Sigmoid colon (tissue), 7 donors: ENCODE data around the gene OPCML. TPM values are rescaled to one million over a fixed set of nuclear protein-coding genes. Genes with fewer than 3 reads are reported as not detected.

Experiments
- DNase-seq: peaks from one replicate; pipeline ENCODE4 v3.0.0-alpha.2; 2019
- H3K27ac ChIP-seq, 4 donors: fragments of 200-600 bp; sonication (generic); one replicate each; pipeline ENCODE4 v1.5.1; 2016 to 2019; ENCODE audit warnings: mild to moderate bottlenecking in 1 of 4
- H3K27me3 ChIP-seq, 3 donors: fragments of 200-600 bp; sonication (generic); one replicate each; pipeline ENCODE4 v1.5.1; 2019; ENCODE audit warnings: mild to moderate bottlenecking in 1 of 3
- H3K36me3 ChIP-seq, 4 donors: fragments of 200-600 bp; sonication (generic); one replicate each; pipeline ENCODE4 v1.5.1; 2016 to 2019
- H3K4me1 ChIP-seq, 4 donors: fragments of 200-600 bp; sonication (generic); one replicate each; pipeline ENCODE4 v1.5.1; 2017 to 2019
- H3K4me3 ChIP-seq, 4 donors: fragments of 200-600 bp; sonication (generic); one replicate each; pipeline ENCODE4 v1.5.1; 2017 to 2019; ENCODE audit warnings: mild to moderate bottlenecking in 2 of 4, moderate library complexity in 1 of 4
- H3K9me3 ChIP-seq, 4 donors: fragments of 200-600 bp in 3 of 4; sonication (generic) in 3 of 4; one replicate each; pipeline versions ENCODE4 v1.5.1 to v1.6.1; 2013 to 2019
- EP300 ChIP-seq, 4 donors: sonication (generic); formaldehyde crosslinking; IDR thresholded peaks; one replicate each; pipeline ENCODE4 v1.6.1; 2017; ENCODE audit warnings: antibody characterized with exemption in 4 of 4
- POLR2A ChIP-seq, 2 donors: fragments of 450-650 bp; IDR thresholded peaks; one replicate each; pipeline ENCODE4 v1.6.1; 2016; ENCODE audit warnings: antibody characterized with exemption in 2 of 2, mild to moderate bottlenecking in 2 of 2, moderate library complexity in 2 of 2
- POLR2AphosphoS5 ChIP-seq, 4 donors: sonication (generic); formaldehyde crosslinking; IDR thresholded peaks; one replicate each; pipeline ENCODE4 v1.6.1; 2017; ENCODE audit warnings: antibody characterized with exemption in 4 of 4
- WGBS, 2 donors: extraction: QIAGEN DNeasy Blood & Tissue Kit; methylation state at CpG; one replicate each; pipeline ENCODE4 v1.1.7; 2013; 5-methylcytosine and 5-hydroxymethylcytosine counted together
- intact Hi-C: fragments of 100-400 bp; cut with DNase I; formaldehyde crosslinking; loops from one replicate; pipeline ENCODE4 v1.15.1; 2023
- polyA plus RNA-seq, 3 donors: library from polyadenylated mRNA; stranded (reverse); fragments of 200-250 nt; gene quantifications; one replicate each; pipeline ENCODE4 v1.2.3, GENCODE V29; 2013
- total RNA-seq, 4 donors: library from RNA; depleted of rRNA; stranded (reverse); fragments of >200 nt; gene quantifications; one replicate each; pipeline ENCODE4 v1.1.0, GENCODE V29; 2016
- TF ChIP-seq, protein P1 (sequence below), 4 experiments: fragments of 450-650 bp in 3 of 4; fragments of 200-600 bp in 1 of 4; IDR thresholded peaks; one replicate each; pipeline ENCODE4 v1.5.1; 2016 to 2019; ENCODE audit warnings: antibody characterized with exemption in 4 of 4, mild to moderate bottlenecking in 3 of 4, moderate library complexity in 2 of 4
- donor health status: healthy with polysubstance abuse.
- donor health status: Bipolar disorder and iron deficiency.
- donor health status: healthy.

The OPCML gene
- total and polyA plus RNA-seq, 7 donors, result under 0.01 to 0.14 (median 0.03) TPM; not detected in 4

DNA sequence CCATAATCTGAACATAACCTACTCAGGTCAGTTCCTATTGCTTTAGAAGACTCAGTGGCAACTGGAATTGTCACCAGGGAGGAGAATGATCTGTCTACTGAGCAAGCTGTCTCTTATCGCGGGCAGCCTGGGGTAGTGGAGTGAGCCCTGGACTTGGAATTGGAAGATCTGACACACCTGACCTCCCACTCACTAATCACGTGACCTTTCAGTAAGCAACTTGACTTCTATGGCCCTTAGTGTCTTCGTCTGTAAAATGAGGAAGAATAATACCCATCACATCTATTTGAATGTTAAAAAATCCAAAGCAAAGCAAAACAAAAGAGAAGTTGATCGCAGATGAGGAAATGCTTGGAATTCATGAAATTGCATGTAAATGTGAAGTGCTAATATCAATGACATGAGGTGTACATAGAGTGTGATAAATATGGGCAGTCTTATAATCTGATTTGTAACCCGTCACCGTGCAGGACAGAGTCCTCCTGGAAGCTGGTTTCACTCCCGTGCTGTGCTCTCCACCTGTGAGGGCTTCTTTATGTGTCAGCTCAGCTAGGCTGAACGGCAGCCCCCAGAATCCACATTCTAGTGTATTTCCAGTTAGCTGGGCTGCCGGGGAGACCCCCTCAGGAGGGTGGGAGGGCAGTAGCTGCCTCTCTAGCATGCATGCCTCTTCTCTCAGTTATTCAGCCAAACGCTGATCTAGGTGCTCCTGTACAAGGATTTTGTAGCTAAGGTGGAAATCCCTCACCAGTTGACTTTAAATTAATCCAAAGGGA, 482.9 kb downstream of the OPCML start:
- Histone ChIP-seq H3K36me3 (no peaks in the 10 kb centered on the region), H3K27me3 (peaks cover 0 to 14% (median 0%) of the 10 kb centered on the region in 3 donors), H3K27ac (no peak overlapping the region), H3K9me3 (no peaks in the 10 kb centered on the region), H3K4me3 (no peak overlapping the region), H3K4me1 (no peaks in the 10 kb centered on the region)
- WGBS, 2 donors, result 57 to 66% methylated on average over 11 of the region's 11 CpGs
- DNase-seq, result no peak
- intact Hi-C loops, result no loop called here
- TF ChIP-seq POLR2A (IDR thresholded peaks at IDR 0.05) (no peak), POLR2AphosphoS5 (IDR thresholded peaks at IDR 0.05) (no peak), EP300 (IDR thresholded peaks at IDR 0.05) (no peak)
- TF ChIP-seq, protein P1, sequence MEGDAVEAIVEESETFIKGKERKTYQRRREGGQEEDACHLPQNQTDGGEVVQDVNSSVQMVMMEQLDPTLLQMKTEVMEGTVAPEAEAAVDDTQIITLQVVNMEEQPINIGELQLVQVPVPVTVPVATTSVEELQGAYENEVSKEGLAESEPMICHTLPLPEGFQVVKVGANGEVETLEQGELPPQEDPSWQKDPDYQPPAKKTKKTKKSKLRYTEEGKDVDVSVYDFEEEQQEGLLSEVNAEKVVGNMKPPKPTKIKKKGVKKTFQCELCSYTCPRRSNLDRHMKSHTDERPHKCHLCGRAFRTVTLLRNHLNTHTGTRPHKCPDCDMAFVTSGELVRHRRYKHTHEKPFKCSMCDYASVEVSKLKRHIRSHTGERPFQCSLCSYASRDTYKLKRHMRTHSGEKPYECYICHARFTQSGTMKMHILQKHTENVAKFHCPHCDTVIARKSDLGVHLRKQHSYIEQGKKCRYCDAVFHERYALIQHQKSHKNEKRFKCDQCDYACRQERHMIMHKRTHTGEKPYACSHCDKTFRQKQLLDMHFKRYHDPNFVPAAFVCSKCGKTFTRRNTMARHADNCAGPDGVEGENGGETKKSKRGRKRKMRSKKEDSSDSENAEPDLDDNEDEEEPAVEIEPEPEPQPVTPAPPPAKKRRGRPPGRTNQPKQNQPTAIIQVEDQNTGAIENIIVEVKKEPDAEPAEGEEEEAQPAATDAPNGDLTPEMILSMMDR (IDR thresholded peaks at IDR 0.05), result no peak

DNA sequence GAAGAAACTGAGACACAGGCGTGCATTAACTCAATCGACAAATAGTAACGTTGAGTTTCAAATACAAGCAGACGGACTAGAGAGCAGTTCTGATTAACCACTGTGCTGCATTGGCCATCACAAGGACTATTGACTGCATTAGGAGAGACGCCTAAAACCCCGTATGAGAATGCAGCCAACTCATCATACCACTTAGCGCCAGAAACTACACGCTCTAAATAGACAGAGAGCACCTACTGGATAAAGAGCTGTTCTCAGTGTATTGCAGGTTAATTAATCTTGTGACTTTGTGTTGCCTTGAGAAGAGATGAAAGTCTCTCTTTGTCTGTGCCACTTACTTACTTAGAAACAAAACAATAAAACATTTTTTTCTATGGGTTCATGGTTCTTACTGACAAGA, 484.0 kb downstream of the OPCML start:
- H3K27me3 ChIP-seq, result peaks cover 0 to 20% (median 0%) of the 10 kb centered on the region in 3 donors
- 90% methylated on average over 8 of the region's 8 CpGs for WGBS, 2 donors
- intact Hi-C loops, result no loop called here

DNA sequence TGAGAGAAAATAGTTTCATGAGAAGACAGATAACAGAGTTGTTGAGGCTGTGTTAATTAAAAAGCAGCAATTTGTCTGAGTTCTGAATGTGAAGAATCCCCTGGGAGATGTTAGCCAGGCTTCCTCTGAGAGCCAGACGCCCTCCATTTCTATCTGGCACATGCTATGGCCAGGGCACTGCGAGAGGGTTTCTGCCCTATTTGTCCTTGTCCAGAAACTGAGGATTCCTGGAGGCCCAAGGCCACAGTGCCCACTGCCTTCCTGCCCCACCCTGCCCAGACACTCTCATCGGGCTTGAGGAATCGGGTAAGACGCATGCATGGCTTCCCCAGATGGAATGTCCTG, 484.6 kb downstream of the OPCML start:
- Histone ChIP-seq H3K27me3 (peaks cover 0 to 20% (median 0%) of the 10 kb centered on the region in 3 donors), H3K27ac (no peak overlapping the region), H3K4me3 (no peak overlapping the region), H3K4me1 (no peaks in the 10 kb centered on the region), H3K9me3 (no peaks in the 10 kb centered on the region), H3K36me3 (no peaks in the 10 kb centered on the region)
- no peak for DNase-seq
- intact Hi-C loops, result no loop called here
- TF ChIP-seq POLR2A (IDR thresholded peaks at IDR 0.05) (no peak), POLR2AphosphoS5 (IDR thresholded peaks at IDR 0.05) (no peak), EP300 (IDR thresholded peaks at IDR 0.05) (no peak)
- TF ChIP-seq, protein P1 (IDR thresholded peaks at IDR 0.05), result no peak
- 60 to 77% methylated on average over 5 of the region's 5 CpGs for WGBS, 2 donors

More for the DNA sequence above, 484.0 kb downstream of the OPCML start:
- DNase-seq, result no peak
- no peak overlapping the region for H3K4me3 ChIP-seq
- no peaks in the 10 kb centered on the region for H3K36me3 ChIP-seq
- no peaks in the 10 kb centered on the region for H3K4me1 ChIP-seq
- no peak overlapping the region for H3K27ac ChIP-seq
- no peaks in the 10 kb centered on the region for H3K9me3 ChIP-seq
- TF ChIP-seq POLR2AphosphoS5 (IDR thresholded peaks at IDR 0.05), result no peak
- TF ChIP-seq, protein P1 (IDR thresholded peaks at IDR 0.05), result no peak
- no peak for TF ChIP-seq EP300 (IDR thresholded peaks at IDR 0.05)
- no peak for TF ChIP-seq POLR2A (IDR thresholded peaks at IDR 0.05)

DNA sequence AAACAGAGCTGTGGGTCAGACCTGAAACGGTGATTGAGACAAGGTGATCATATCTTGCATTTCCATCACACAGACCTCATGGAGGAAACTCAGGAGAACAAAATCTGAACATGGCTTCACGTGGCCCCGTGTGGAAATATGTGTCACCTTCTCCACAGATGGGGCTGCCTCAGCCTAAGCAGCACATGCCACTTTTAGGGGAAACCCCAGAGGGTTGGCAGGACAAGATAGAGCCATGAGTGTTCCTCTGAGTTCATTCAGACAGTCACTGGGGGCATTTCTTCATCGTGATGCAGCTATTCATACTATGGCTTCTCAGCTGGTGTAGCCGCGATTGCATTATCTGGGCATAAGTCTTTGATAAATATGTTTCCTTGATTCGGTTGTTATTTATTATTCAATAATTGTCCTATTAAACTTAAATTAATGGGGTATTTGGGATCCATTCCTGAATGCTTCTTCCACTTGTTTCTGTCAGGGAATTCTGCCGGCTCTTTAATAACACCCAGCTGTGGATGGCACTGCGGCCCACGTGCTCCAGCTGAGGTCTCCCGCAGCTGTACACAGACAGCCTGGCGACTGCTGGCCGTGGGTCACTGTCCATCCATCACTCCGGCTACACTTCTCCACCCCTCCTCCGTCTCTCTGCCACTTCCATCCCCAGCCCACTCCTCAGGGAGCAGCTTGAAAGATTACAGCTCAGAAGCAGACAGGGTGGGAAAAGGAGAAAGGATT, 485.1 kb downstream of the OPCML start:
- no peak for TF ChIP-seq POLR2AphosphoS5 (IDR thresholded peaks at IDR 0.05)
- no peak for TF ChIP-seq EP300 (IDR thresholded peaks at IDR 0.05)
- TF ChIP-seq, protein P1 (IDR thresholded peaks at IDR 0.05), result no peak
- TF ChIP-seq POLR2A (IDR thresholded peaks at IDR 0.05), result no peak
- H3K4me1 ChIP-seq, result no peaks in the 10 kb centered on the region
- H3K27ac ChIP-seq, result no peak overlapping the region
- WGBS, 2 donors, result 62 to 65% methylated on average over 15 of the region's 15 CpGs
- H3K27me3 ChIP-seq, result peaks cover 0 to 24% (median 0%) of the 10 kb centered on the region in 3 donors
- no peak for DNase-seq
- intact Hi-C loops, result no loop called here
- H3K9me3 ChIP-seq, result no peaks in the 10 kb centered on the region
- H3K36me3 ChIP-seq, result no peaks in the 10 kb centered on the region
- no peak overlapping the region for H3K4me3 ChIP-seq
